ENCODE results near the gene KPNA4.
"Not testable (repeated sequence)": the region's sequence is repeated elsewhere in the genome, so short reads cannot be mapped to it uniquely, and the experiment has no call there.

The KPNA4 gene

GRCh38 chr3:160583451-160583850, 18.1 kb upstream of the KPNA4 start:
- H3K4me3 ChIP-seq (ENCODE audit: low read depth, low read length) = no peak overlapping the region
- TF ChIP-seq CTCF (IDR thresholded peaks at IDR 0.05; ENCODE audit: borderline replicate concordance, insufficient read depth, low read depth, low read length) = no peak

GRCh38 chr3:160580938-160581337, 15.6 kb upstream of the KPNA4 start:
- H3K4me3 ChIP-seq (ENCODE audit: low read depth, low read length) = no peak overlapping the region
- TF ChIP-seq CTCF (IDR thresholded peaks at IDR 0.05; ENCODE audit: borderline replicate concordance, insufficient read depth, low read depth, low read length) = no peak

- no peak for TF ChIP-seq CTCF (IDR thresholded peaks at IDR 0.05; ENCODE audit: borderline replicate concordance, insufficient read depth, low read depth, low read length)
- no peak overlapping the region for H3K4me3 ChIP-seq (ENCODE audit: low read depth, low read length)
These were observed 12.3 kb upstream of the KPNA4 start for GRCh38 chr3:160577556-160578195.

GRCh38 chr3:160577093-160577492, 11.7 kb upstream of the KPNA4 start:
- no peak overlapping the region for H3K4me3 ChIP-seq (ENCODE audit: low read depth, low read length)
- no peak for TF ChIP-seq CTCF (IDR thresholded peaks at IDR 0.05; ENCODE audit: borderline replicate concordance, insufficient read depth, low read depth, low read length)

GRCh38 chr3:160576621-160577020, 11.2 kb upstream of the KPNA4 start:
- TF ChIP-seq CTCF (IDR thresholded peaks at IDR 0.05; ENCODE audit: borderline replicate concordance, insufficient read depth, low read depth, low read length) = no peak

GRCh38 chr3:160575589-160575988, 10.2 kb upstream of the KPNA4 start:
- TF ChIP-seq CTCF (IDR thresholded peaks at IDR 0.05; ENCODE audit: borderline replicate concordance, insufficient read depth, low read depth, low read length) = no peak
- H3K4me3 ChIP-seq (ENCODE audit: low read depth, low read length) = no peak overlapping the region

More at GRCh38 chr3:160576621-160577020, 11.2 kb upstream of the KPNA4 start:
- no peak overlapping the region for H3K4me3 ChIP-seq (ENCODE audit: low read depth, low read length)

GRCh38 chr3:160574636-160575035, 9.3 kb upstream of the KPNA4 start:
- H3K4me3 ChIP-seq (ENCODE audit: low read depth, low read length) = no peak overlapping the region
- TF ChIP-seq CTCF (IDR thresholded peaks at IDR 0.05; ENCODE audit: borderline replicate concordance, insufficient read depth, low read depth, low read length) = no peak

GRCh38 chr3:160573955-160574525, 8.7 kb upstream of the KPNA4 start:
- not testable (repeated sequence) for H3K4me3 ChIP-seq (ENCODE audit: low read depth, low read length)
